Loucy (cell line): ENCODE data around the gene ITGA5.

ENCODE experiments used
- H2AFZ ChIP-seq: fragments of 200-600 bp; sonication (generic); 2 replicates; pipeline ENCODE4 v1.6.0; 2016; ENCODE audit warnings: antibody characterized with exemption, mild to moderate bottlenecking, low read length, moderate library complexity
- H3F3A ChIP-seq: fragments of 200-600 bp; 2 replicates; pipeline ENCODE4 v1.6.0; 2016; ENCODE audit warnings: antibody characterized with exemption, low read depth, mild to moderate bottlenecking
- H3K27me3 ChIP-seq: fragments of 200-600 bp; sonication (generic); 2 replicates; pipeline ENCODE4 v1.6.1; 2014; ENCODE audit warnings: low read length, mild to moderate bottlenecking; ENCODE audit not compliant: insufficient read depth, poor library complexity, severe bottlenecking
- H3K36me3 ChIP-seq: fragments of 200-600 bp; sonication (generic); 2 replicates; pipeline ENCODE4 v1.6.1; 2016; ENCODE audit warnings: low read length; ENCODE audit not compliant: insufficient read depth
- H3K4me1 ChIP-seq: fragments of 200-600 bp; sonication (generic); 2 replicates; pipeline ENCODE4 v1.5.1; 2014; ENCODE audit warnings: low read length, mild to moderate bottlenecking; ENCODE audit not compliant: insufficient read depth, poor library complexity, severe bottlenecking
- H3K4me2 ChIP-seq: fragments of 200-600 bp; sonication (generic); 2 replicates; pipeline ENCODE4 v1.6.0; 2014; ENCODE audit warnings: antibody characterized with exemption, low read length, low read depth, mild to moderate bottlenecking; ENCODE audit not compliant: poor library complexity, severe bottlenecking
- H3K4me3 ChIP-seq: fragments of 200-600 bp; sonication (generic); 2 replicates; pipeline ENCODE4 v1.5.1; 2014; ENCODE audit warnings: low read length, mild to moderate bottlenecking, mixed read lengths; ENCODE audit not compliant: poor library complexity, severe bottlenecking
- H3K79me2 ChIP-seq: fragments of 200-600 bp; sonication (generic); 2 replicates; pipeline ENCODE4 v1.6.1; 2014; ENCODE audit warnings: low read length; ENCODE audit not compliant: insufficient read depth
- H3K9ac ChIP-seq: fragments of 200-600 bp; sonication (generic); 2 replicates; pipeline ENCODE4 v1.6.0; 2014; ENCODE audit warnings: mild to moderate bottlenecking, low read depth, low read length, moderate library complexity; ENCODE audit not compliant: poor library complexity, severe bottlenecking
- H3K9me2 ChIP-seq: fragments of 200-600 bp; sonication (generic); replicated peaks from 2 replicates; pipeline ENCODE4 v1.6.1; 2016; ENCODE audit warnings: low read depth, low read length, mixed read lengths
- H3K9me3 ChIP-seq: fragments of 200-600 bp; sonication (generic); 2 replicates; pipeline ENCODE4 v1.6.1; 2014; ENCODE audit warnings: mild to moderate bottlenecking, antibody characterized with exemption, low read length, low read depth; ENCODE audit not compliant: insufficient read depth
- H4K20me1 ChIP-seq: fragments of 200-600 bp; sonication (generic); 2 replicates; pipeline ENCODE4 v1.6.0; 2014; ENCODE audit warnings: antibody characterized with exemption, low read length, mild to moderate bottlenecking; ENCODE audit not compliant: insufficient read depth, poor library complexity, severe bottlenecking
- CTCF ChIP-seq: fragments of 200-600 bp; sonication (generic); conservative IDR thresholded peaks from 2 replicates; pipeline ENCODE4 v1.5.1; 2014; ENCODE audit warnings: mild to moderate bottlenecking, antibody characterized with exemption, low read length
- EZH2phosphoT487 ChIP-seq: fragments of 200-600 bp; IDR thresholded peaks from 2 replicates; pipeline ENCODE4 v1.6.1; 2018; ENCODE audit warnings: antibody characterized with exemption, mild to moderate bottlenecking, moderate library complexity, borderline replicate concordance

ITGA5 gene

GRCh38 chr12:54358945-54359761, 59.9 kb downstream of the ITGA5 start:
- Histone ChIP-seq H3K4me1 (peaks cover 38% of the 10 kb centered on the region), H4K20me1 (no peaks in the 10 kb centered on the region)

GRCh38 chr12:54358191-54358944, 60.7 kb downstream of the ITGA5 start:
- Histone ChIP-seq H3K27me3 (no peaks in the 10 kb centered on the region), H3K9ac (peak overlapping the region; percentile 96), H3K9me3 (no peaks in the 10 kb centered on the region), H3K4me1 (peaks cover 38% of the 10 kb centered on the region), H3K9me2 (no peaks in the 10 kb centered on the region), H3F3A (0 out of 2 replicates have a peak, but pooled peaks cover 2% of the 10 kb centered on the region), H3K4me2 (peak overlapping the region; percentile 93), H3K36me3 (no peaks in the 10 kb centered on the region), H3K4me3 (peak overlapping the region; percentile 87), H3K79me2 (peaks cover 9% of the 10 kb centered on the region; the same call in 1 of the 2 replicates), H4K20me1 (no peaks in the 10 kb centered on the region), H2AFZ (peak overlapping the region; percentile 64)
- no peak for TF ChIP-seq CTCF
- no peak for TF ChIP-seq EZH2phosphoT487

More at GRCh38 chr12:54358945-54359761, 59.9 kb downstream of the ITGA5 start:
- Histone ChIP-seq H3K9me2 (no peaks in the 10 kb centered on the region), H3K27me3 (no peaks in the 10 kb centered on the region), H3K4me3 (peak overlapping the region; percentile 87), H3K9ac (peak overlapping the region; percentile 96), H3K79me2 (peaks cover 9% of the 10 kb centered on the region; the same call in 1 of the 2 replicates), H3F3A (0 out of 2 replicates have a peak, but pooled peaks cover 2% of the 10 kb centered on the region), H3K36me3 (no peaks in the 10 kb centered on the region), H3K9me3 (no peaks in the 10 kb centered on the region), H3K4me2 (peak overlapping the region; percentile 93), H2AFZ (peak overlapping the region; percentile 90)
- TF ChIP-seq CTCF (no peak), EZH2phosphoT487 (no peak)

- H2AFZ ChIP-seq, result no peak overlapping the region
- no peaks in the 10 kb centered on the region for H4K20me1 ChIP-seq
- peaks cover 9% of the 10 kb centered on the region; the same call in 1 of the 2 replicates for H3K79me2 ChIP-seq
- H3F3A ChIP-seq, result 0 out of 2 replicates have a peak, but pooled peaks cover 2% of the 10 kb centered on the region
- no peaks in the 10 kb centered on the region for H3K9me2 ChIP-seq
- peaks cover 38% of the 10 kb centered on the region for H3K4me1 ChIP-seq
- peak overlapping the region; percentile 87 for H3K4me3 ChIP-seq
- peak overlapping the region; percentile 93 for H3K4me2 ChIP-seq
- peak; percentile 16; the same call in 1 of the 2 replicates for TF ChIP-seq CTCF
- no peak for TF ChIP-seq EZH2phosphoT487
- no peaks in the 10 kb centered on the region for H3K36me3 ChIP-seq
- peak overlapping the region; percentile 96 for H3K9ac ChIP-seq
- no peaks in the 10 kb centered on the region for H3K9me3 ChIP-seq
- no peaks in the 10 kb centered on the region for H3K27me3 ChIP-seq
Observed at GRCh38 chr12:54357506-54358190, 61.4 kb downstream of the ITGA5 start.
